Fibroblast of lung (primary cell): Measurements from ENCODE around the gene UBR7. TPM values are rescaled to one million over a fixed set of nuclear protein-coding genes. Genes with fewer than 3 reads are reported as not detected.
"Not testable (repeated sequence)": the region's sequence is repeated elsewhere in the genome, so short reads cannot be mapped to it uniquely, and the experiment has no call there.

Experiments
- DNase-seq, 2 donors: peaks; one replicate each; pipeline versions ENCODE4 v3.0.0 to v3.0.0-alpha.2; 2010; ENCODE audit warnings: low read depth in 2 of 2
- H2AFZ ChIP-seq: 2 replicates; pipeline ENCODE4 v1.5.1; 2012; ENCODE audit warnings: low read length, control low read depth, inconsistent platforms
- H3K27ac ChIP-seq: 2 replicates; pipeline ENCODE4 v1.5.1; 2011; ENCODE audit warnings: low read length, control low read depth; ENCODE audit not compliant: insufficient read depth
- H3K27me3 ChIP-seq: 2 replicates; pipeline ENCODE4 v1.5.1; 2011; ENCODE audit warnings: mild to moderate bottlenecking, low read length; ENCODE audit not compliant: control insufficient read depth, insufficient read depth
- H3K36me3 ChIP-seq: 2 replicates; pipeline ENCODE4 v1.5.1; 2011; ENCODE audit warnings: low read length; ENCODE audit not compliant: control insufficient read depth, insufficient read depth
- H3K4me1 ChIP-seq: 2 replicates; pipeline ENCODE4 v1.5.1; 2011; ENCODE audit warnings: low read length; ENCODE audit not compliant: control insufficient read depth, insufficient read depth; ENCODE audit errors: extremely low read depth
- H3K4me2 ChIP-seq: 2 replicates; pipeline ENCODE4 v1.5.1; 2011; ENCODE audit warnings: low read length, control low read depth; ENCODE audit not compliant: insufficient read depth; ENCODE audit errors: extremely low read depth
- H3K4me3 ChIP-seq, 4 experiments: fragments of 200-600 bp in 1 of 4; sonication (generic) in 1 of 4; replicated peaks in 1 of 4; 2 replicates each; pipeline ENCODE4 v1.5.1; 2011 to 2016; ENCODE audit warnings: low read length in 4 of 4, low read depth in 3 of 4, mild to moderate bottlenecking in 3 of 4, control low read depth in 2 of 4, inconsistent platforms in 1 of 4, mixed read lengths in 1 of 4; ENCODE audit not compliant: insufficient read depth in 1 of 4; ENCODE audit errors: control extremely low read depth in 1 of 4
- H3K79me2 ChIP-seq: 2 replicates; pipeline ENCODE4 v1.5.1; 2012; ENCODE audit warnings: mild to moderate bottlenecking, low read length, inconsistent platforms; ENCODE audit not compliant: control insufficient read depth, insufficient read depth
- H3K9ac ChIP-seq: 2 replicates; pipeline ENCODE4 v1.5.1; 2011; ENCODE audit warnings: mild to moderate bottlenecking, low read length, control low read depth; ENCODE audit not compliant: insufficient read depth
- H3K9me3 ChIP-seq: 2 replicates; pipeline ENCODE4 v1.5.1; 2012; ENCODE audit warnings: low read depth, low read length; ENCODE audit not compliant: control insufficient read depth, insufficient read depth
- H4K20me1 ChIP-seq: 2 replicates; pipeline ENCODE4 v1.5.1; 2011; ENCODE audit warnings: low read length; ENCODE audit not compliant: control insufficient read depth, insufficient read depth; ENCODE audit errors: extremely low read depth
- CTCF ChIP-seq, 2 donors: IDR thresholded peaks in 1 of 2; conservative IDR thresholded peaks in 1 of 2; 1 replicate in 1 of 2; 2 replicates in 1 of 2; pipeline ENCODE4 v1.5.1; 2011 to 2012; ENCODE audit warnings: low read length in 2 of 2, control low read depth in 1 of 2, inconsistent platforms in 1 of 2, low read depth in 1 of 2, mild to moderate bottlenecking in 1 of 2
- EZH2 ChIP-seq: IDR thresholded peaks from 2 replicates; pipeline ENCODE4 v1.5.1; 2012; ENCODE audit warnings: low read length, control low read depth, mild to moderate bottlenecking; ENCODE audit errors: missing control alignments
- polyA plus RNA-seq, 2 donors: library from polyadenylated mRNA; depleted of rRNA in 1 of 2; stranded (reverse) in 1 of 2; unstranded in 1 of 2; fragments of >200 nt; gene quantifications; 2 replicates each; pipeline ENCODE4 v1.2.1, GENCODE V29; 2011 to 2012; ENCODE audit warnings: missing spikeins in 1 of 2
- total RNA-seq: library from RNA; depleted of rRNA; stranded (reverse); fragments of >200 nt; gene quantifications from 2 replicates; pipeline ENCODE4 v1.2.1, GENCODE V29; 2014

The UBR7 gene
- total and polyA plus RNA-seq, 2 donors (not counting 1 experiment from before 2014, with no cell fraction given), result 25.4 to 34.0 TPM

- Histone ChIP-seq H2AFZ (no peak overlapping the region), H3K79me2 (no peaks in the 10 kb centered on the region), H3K4me1 (no peaks in the 10 kb centered on the region), H3K4me3 (no peak overlapping the region), H3K9me3 (no peaks in the 10 kb centered on the region), H3K4me2 (no peak overlapping the region), H3K36me3 (no peaks in the 10 kb centered on the region), H3K9ac (no peak overlapping the region), H3K27me3 (no peaks in the 10 kb centered on the region), H4K20me1 (no peaks in the 10 kb centered on the region), H3K27ac (no peak overlapping the region)
- DNase-seq, result no peak
- TF ChIP-seq CTCF (conservative IDR thresholded peaks at IDR 0.05 in 1 of 2, IDR thresholded peaks at IDR 0.05 in 1 of 2; ENCODE audit: low read depth in 1 of 2, low read length in 2 of 2) (peak; percentile 38 to 49), EZH2 (no peak)
Measured at GRCh38 chr14:93160353-93160801, 46.7 kb upstream of the UBR7 start.

- Histone ChIP-seq H3K27me3 (no peaks in the 10 kb centered on the region), H3K9ac (no peak overlapping the region), H2AFZ (no peak overlapping the region), H3K9me3 (no peaks in the 10 kb centered on the region), H3K36me3 (no peaks in the 10 kb centered on the region), H3K4me1 (no peaks in the 10 kb centered on the region), H4K20me1 (no peaks in the 10 kb centered on the region), H3K4me3 (no peak overlapping the region), H3K4me2 (no peak overlapping the region), H3K79me2 (no peaks in the 10 kb centered on the region), H3K27ac (no peak overlapping the region)
- no peak for DNase-seq
- TF ChIP-seq EZH2, result no peak
- no peak for TF ChIP-seq CTCF (conservative IDR thresholded peaks at IDR 0.05 in 1 of 2, IDR thresholded peaks at IDR 0.05 in 1 of 2; ENCODE audit: low read depth in 1 of 2, low read length in 2 of 2)
Measured at GRCh38 chr14:93161411-93161940, 45.6 kb upstream of the UBR7 start.

DNA sequence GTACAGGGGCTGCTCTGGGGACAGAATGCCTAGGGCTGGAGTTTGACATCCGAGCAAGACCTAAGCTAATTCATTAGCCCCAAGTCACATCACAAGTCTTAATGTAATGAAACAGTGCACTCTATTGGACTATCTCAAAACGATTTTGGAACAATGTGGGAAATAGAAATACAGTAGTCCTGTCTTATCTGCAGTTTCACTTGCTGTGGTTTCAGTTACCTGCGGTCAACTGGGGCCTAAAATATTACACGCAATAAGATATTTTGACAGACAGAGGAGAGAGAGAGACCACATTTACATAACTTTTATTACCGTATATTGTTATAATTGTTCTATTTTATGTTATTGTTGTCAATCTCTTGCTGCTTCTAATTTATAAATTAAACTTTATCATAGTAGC lies 43.5 kb upstream of the UBR7 start:
- Histone ChIP-seq H3K27me3 (no peaks in the 10 kb centered on the region), H3K9ac (no peak overlapping the region), H3K9me3 (no peaks in the 10 kb centered on the region), H2AFZ (no peak overlapping the region), H3K36me3 (no peaks in the 10 kb centered on the region), H3K4me2 (no peak overlapping the region), H3K79me2 (no peaks in the 10 kb centered on the region), H3K4me3 (no peak overlapping the region), H3K4me1 (no peaks in the 10 kb centered on the region), H4K20me1 (no peaks in the 10 kb centered on the region), H3K27ac (no peak overlapping the region)
- DNase-seq, result no peak
- TF ChIP-seq CTCF (conservative IDR thresholded peaks at IDR 0.05 in 1 of 2, IDR thresholded peaks at IDR 0.05 in 1 of 2; ENCODE audit: low read depth in 1 of 2, low read length in 2 of 2) (no peak), EZH2 (no peak)

DNA sequence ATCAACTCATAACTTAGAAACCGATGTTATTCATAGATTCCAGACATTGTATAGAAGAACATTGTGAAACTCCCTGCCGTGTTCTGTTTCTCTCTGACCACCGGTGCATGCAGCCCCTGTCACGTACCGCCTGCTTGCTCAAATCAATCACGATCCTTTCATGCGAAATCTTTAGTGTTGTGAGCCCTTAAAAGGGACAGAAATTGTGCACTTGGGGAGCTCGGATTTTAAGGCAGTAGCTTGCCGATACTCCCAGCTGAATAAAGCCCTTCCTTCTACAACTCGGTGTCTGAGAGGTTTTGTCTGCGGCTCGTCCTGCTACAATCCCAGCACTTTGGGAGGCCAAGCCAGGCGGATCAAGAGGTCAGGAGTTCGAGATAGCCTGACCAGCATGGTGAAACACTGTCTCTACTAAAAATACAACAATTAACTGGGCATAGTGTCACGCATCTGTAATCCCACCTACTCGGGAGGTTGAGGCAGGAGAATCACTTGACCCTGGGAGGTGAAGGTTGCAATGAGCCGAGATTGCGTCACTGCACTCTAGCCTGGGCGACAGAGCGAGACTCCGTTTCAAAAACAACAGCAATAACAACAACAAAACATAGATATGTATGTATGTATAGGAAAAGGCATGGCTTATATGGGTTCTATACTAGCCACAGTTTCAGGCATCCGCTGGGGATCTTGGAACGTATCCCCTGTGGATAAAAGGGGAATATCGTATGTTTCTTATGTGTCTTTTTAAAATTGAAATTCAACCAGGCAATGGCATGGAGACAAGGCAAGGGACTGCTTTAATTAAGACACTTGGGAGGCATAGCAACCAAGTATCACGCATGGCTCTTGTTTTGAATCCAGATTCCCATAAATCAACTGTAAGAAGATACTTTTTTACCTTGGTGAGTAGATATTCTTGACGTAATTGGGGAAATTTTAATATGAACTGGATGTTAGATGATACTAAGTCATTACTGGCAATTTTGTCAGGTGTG lies 41.5 kb upstream of the UBR7 start:
- H3K9ac ChIP-seq, H3K27me3 ChIP-seq, H3K4me3 ChIP-seq, H3K79me2 ChIP-seq, H2AFZ ChIP-seq, H3K4me2 ChIP-seq, H3K36me3 ChIP-seq, DNase-seq, H3K27ac ChIP-seq, H3K4me1 ChIP-seq, H3K9me3 ChIP-seq, H4K20me1 ChIP-seq: not testable (repeated sequence)
